Tibial nerve (tissue), 4 donors: ENCODE measurements around the gene SMO. TPM values are rescaled to one million over a fixed set of nuclear protein-coding genes. Genes with fewer than 3 reads are reported as not detected.
A peak's percentile ranks its signal among the peaks of the same experiment; 100 is the strongest.
"Not testable (repeated sequence)": the region's sequence is repeated elsewhere in the genome, so short reads cannot be mapped to it uniquely, and the experiment has no call there.

Source experiments
- DNase-seq, 2 donors: peaks; one replicate each; pipeline ENCODE4 v3.0.0-alpha.2; 2019; ENCODE audit warnings: low spot score in 2 of 2
- H3K27ac ChIP-seq, 4 donors: fragments of 200-600 bp; sonication (generic) in 3 of 4; one replicate each; pipeline ENCODE4 v1.5.1; 2017 to 2019; ENCODE audit warnings: mild to moderate bottlenecking in 1 of 4
- H3K27me3 ChIP-seq, 2 donors: fragments of 200-600 bp; sonication (generic) in 1 of 2; one replicate each; pipeline versions ENCODE4 v1.5.1 to v1.6.0; 2017 to 2019
- H3K36me3 ChIP-seq, 3 donors: fragments of 200-600 bp; sonication (generic); one replicate each; pipeline ENCODE4 v1.5.1; 2018 to 2019
- H3K4me1 ChIP-seq, 4 donors: fragments of 200-600 bp; sonication (generic) in 3 of 4; one replicate each; pipeline ENCODE4 v1.5.1; 2017 to 2019
- H3K4me3 ChIP-seq, 4 donors: fragments of 200-600 bp; sonication (generic) in 3 of 4; one replicate each; pipeline ENCODE4 v1.5.1; 2017 to 2019; ENCODE audit warnings: mild to moderate bottlenecking in 1 of 4, moderate library complexity in 1 of 4
- H3K9me3 ChIP-seq, 4 donors: fragments of 200-600 bp; sonication (generic) in 3 of 4; one replicate each; pipeline ENCODE4 v1.5.1; 2017 to 2019
- CTCF ChIP-seq, 5 experiments: fragments of 200-600 bp in 3 of 5; fragments of 450-650 bp in 2 of 5; sonication (generic) in 3 of 5; IDR thresholded peaks; one replicate each; pipeline ENCODE4 v1.5.1; 2016 to 2019; ENCODE audit warnings: antibody characterized with exemption in 5 of 5, mild to moderate bottlenecking in 3 of 5, moderate library complexity in 2 of 5
- EP300 ChIP-seq, 2 donors: sonication (generic); formaldehyde crosslinking; IDR thresholded peaks; one replicate each; pipeline ENCODE4 v1.6.1; 2017; ENCODE audit warnings: antibody characterized with exemption in 2 of 2, mild to moderate bottlenecking in 1 of 2
- POLR2A ChIP-seq, 2 donors: fragments of 450-650 bp; IDR thresholded peaks; one replicate each; pipeline ENCODE4 v1.6.1; 2017; ENCODE audit warnings: antibody characterized with exemption in 2 of 2, mild to moderate bottlenecking in 2 of 2, moderate library complexity in 2 of 2
- WGBS, 2 donors: methylation state at CpG; one replicate each; pipeline ENCODE4 v1.1.5; 2018; 5-methylcytosine and 5-hydroxymethylcytosine counted together
- total RNA-seq, 4 donors: library from RNA; depleted of rRNA; stranded (reverse); fragments of >200 nt; gene quantifications; one replicate each; pipeline ENCODE4 v1.1.0, GENCODE V29; 2016

Gene SMO
- total RNA-seq, 4 donors from 2014 or later = 26.4 to 65.7 (median 51.5) TPM

- not testable (repeated sequence) for H3K4me3 ChIP-seq, H3K27me3 ChIP-seq, DNase-seq, H3K27ac ChIP-seq, H3K9me3 ChIP-seq
- H3K4me1 ChIP-seq = peaks cover 0 to 11% (median 0%) of the 10 kb centered on the region in 4 donors
- peaks cover 0 to 13% (median 0%) of the 10 kb centered on the region in 3 donors for H3K36me3 ChIP-seq
- WGBS, 2 donors = 71 to 81% methylated on average over 8 of the region's 8 CpGs
Observed at GRCh38 chr7:129216821-129217416, 28.5 kb downstream of the SMO start.

GRCh38 chr7:129218514-129219062, 30.2 kb downstream of the SMO start:
- H3K36me3 ChIP-seq = no peaks in the 10 kb centered on the region
- peak; percentile 80 to 95 for DNase-seq
- 15 to 16% methylated on average over 8 to 9 of the region's 9 CpGs for WGBS, 2 donors
- H3K9me3 ChIP-seq = no peaks in the 10 kb centered on the region
- no peak overlapping the region for H3K27ac ChIP-seq
- no peaks in the 10 kb centered on the region for H3K27me3 ChIP-seq
- TF ChIP-seq CTCF (IDR thresholded peaks at IDR 0.05) (peak; percentile 79 to 93 (median 89)), EP300 (IDR thresholded peaks at IDR 0.05) (no peak)
- H3K4me1 ChIP-seq = peaks cover 0 to 12% (median 0%) of the 10 kb centered on the region in 4 donors
- H3K4me3 ChIP-seq = no peak overlapping the region

- not testable (repeated sequence) for H3K27me3 ChIP-seq, H3K27ac ChIP-seq, H3K4me3 ChIP-seq, H3K36me3 ChIP-seq, DNase-seq, H3K9me3 ChIP-seq
- WGBS, 2 donors = 89 to 91% methylated on average over 3 to 4 of the region's 4 CpGs
- peaks cover 0 to 13% (median 2%) of the 10 kb centered on the region in 4 donors for H3K4me1 ChIP-seq
Observed at GRCh38 chr7:129219166-129219565, 30.7 kb downstream of the SMO start.

GRCh38 chr7:129222064-129222463, 33.6 kb downstream of the SMO start:
- Histone ChIP-seq H3K36me3 (no peaks in the 10 kb centered on the region), H3K27me3 (no peaks in the 10 kb centered on the region), H3K9me3 (no peaks in the 10 kb centered on the region), H3K4me3 (no peak overlapping the region), H3K4me1 (peaks cover 0 to 29% (median 6%) of the 10 kb centered on the region in 4 donors), H3K27ac (no peak overlapping the region)
- TF ChIP-seq CTCF (IDR thresholded peaks at IDR 0.05) = no peak
- no peak for TF ChIP-seq POLR2A (IDR thresholded peaks at IDR 0.05)
- no peak for TF ChIP-seq EP300 (IDR thresholded peaks at IDR 0.05)
- DNase-seq = no peak
- 24 to 30% methylated on average over 4 of the region's 4 CpGs for WGBS, 2 donors

GRCh38 chr7:129224251-129225205, 36.1 kb downstream of the SMO start, which contains the start of gene AHCYL2:
TSS of gene AHCYL2 (plus strand) at chr7:129225030.
- peak within 1 kb of the TSS; percentile 83 to 99 (median 92) for H3K27ac ChIP-seq
- peak within 1 kb of the TSS; percentile 61 to 91 (median 69) for H3K4me3 ChIP-seq
- 1 to 2% methylated on average over 56 to 63 of the region's 63 CpGs for WGBS, 2 donors

More at GRCh38 chr7:129224251-129225205, 36.1 kb downstream of the SMO start, which contains the start of gene AHCYL2:
- Histone ChIP-seq H3K9me3 (no peaks in the 10 kb centered on the region), H3K4me1 (peaks cover 0 to 39% (median 6%) of the 10 kb centered on the region in 4 donors), H3K27me3 (no peaks in the 10 kb centered on the region), H3K36me3 (no peaks in the 10 kb centered on the region)
- peak in 2 of 5 experiments; percentile 22 to 49 for TF ChIP-seq CTCF (IDR thresholded peaks at IDR 0.05)
- TF ChIP-seq EP300 (IDR thresholded peaks at IDR 0.05) = peak; percentile 70 to 93
- peak; percentile 10 to 52 for TF ChIP-seq POLR2A (IDR thresholded peaks at IDR 0.05)
- DNase-seq = peak; percentile 92 to 95
